ENCODE results near the gene AGPAT2.
A peak's percentile ranks its signal among the peaks of the same experiment; 100 is the strongest.

AGPAT2 gene

DNA sequence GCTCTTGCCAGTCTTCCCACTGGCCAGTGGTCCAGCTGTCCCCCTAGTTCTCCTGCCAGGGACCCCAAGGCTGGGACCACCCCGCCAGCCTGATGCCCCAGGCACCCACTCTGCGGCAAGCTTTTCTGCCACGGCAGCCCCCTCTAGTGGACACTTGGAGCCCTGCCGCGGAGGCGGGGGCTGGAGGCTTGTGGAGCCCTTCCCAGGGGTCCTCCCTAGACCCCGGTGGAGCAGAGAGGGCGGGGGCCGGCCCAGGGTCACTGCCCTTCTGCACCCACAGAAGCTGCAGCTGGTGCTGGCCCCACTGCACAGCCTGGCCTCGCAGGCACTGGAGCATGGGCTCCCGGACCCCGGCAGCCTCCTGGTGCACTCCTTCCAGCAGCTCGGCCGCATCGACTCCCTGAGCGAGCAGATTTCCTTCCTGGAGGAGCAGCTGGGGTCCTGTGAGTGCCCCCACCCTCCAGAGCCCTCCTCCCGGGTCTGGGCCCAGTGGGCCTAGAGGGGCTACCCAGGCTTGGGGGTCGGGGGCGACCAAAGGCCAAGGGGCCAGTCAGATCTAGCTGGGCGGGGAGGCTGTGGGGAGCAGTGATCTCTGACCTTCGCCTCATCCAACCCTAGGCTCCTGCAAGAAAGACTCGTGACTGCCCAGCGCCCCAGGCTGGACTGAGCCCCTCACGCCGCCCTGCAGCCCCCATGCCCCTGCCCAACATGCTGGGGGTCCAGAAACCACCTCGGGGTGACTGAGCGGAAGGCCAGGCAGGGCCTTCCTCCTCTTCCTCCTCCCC lies 15.4 kb downstream of the AGPAT2 start:
- peak in 2 of 4 experiments; percentile 11 to 24 for DNase-seq

GRCh38 chr9:136671254-136671614 lies 16.0 kb downstream of the AGPAT2 start:
- DNase-seq, result no peak

DNA sequence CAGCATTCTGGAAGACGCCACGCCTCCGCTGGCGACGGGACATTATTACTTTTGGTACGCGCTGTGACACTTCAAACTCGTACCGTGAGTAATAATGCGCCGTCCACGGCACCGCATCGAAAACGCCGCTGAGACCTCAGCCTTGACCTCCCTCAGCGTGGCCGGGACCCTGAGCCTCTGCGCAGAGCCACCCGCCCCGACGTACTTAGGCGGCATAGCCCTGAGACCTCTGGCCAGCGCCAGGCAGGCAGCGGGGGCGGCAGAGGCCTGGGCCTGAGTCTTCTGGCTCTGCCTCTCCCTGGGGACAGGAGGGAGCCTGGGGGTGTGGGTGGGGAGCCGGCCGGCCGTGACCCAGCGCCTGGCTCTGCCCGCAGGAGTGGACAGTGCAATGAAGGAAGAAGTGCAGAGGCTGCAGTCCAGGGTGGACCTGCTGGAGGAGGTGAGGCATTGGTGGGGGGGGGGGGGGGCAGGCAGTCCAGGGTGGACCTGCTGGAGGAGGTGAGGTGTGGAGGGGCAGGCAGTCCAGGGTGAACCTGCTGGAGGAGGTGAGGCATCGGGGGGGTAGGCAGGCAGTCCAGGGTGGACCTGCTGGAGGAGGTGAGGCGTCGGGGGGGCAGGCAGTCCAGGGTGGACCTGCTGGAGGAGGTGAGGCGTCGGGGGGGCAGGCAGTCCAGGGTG lies 16.5 kb downstream of the AGPAT2 start:
- DNase-seq, result no peak

- DNase-seq, result no peak
Observed at GRCh38 chr9:136669791-136670464, 17.3 kb downstream of the AGPAT2 start.

DNA sequence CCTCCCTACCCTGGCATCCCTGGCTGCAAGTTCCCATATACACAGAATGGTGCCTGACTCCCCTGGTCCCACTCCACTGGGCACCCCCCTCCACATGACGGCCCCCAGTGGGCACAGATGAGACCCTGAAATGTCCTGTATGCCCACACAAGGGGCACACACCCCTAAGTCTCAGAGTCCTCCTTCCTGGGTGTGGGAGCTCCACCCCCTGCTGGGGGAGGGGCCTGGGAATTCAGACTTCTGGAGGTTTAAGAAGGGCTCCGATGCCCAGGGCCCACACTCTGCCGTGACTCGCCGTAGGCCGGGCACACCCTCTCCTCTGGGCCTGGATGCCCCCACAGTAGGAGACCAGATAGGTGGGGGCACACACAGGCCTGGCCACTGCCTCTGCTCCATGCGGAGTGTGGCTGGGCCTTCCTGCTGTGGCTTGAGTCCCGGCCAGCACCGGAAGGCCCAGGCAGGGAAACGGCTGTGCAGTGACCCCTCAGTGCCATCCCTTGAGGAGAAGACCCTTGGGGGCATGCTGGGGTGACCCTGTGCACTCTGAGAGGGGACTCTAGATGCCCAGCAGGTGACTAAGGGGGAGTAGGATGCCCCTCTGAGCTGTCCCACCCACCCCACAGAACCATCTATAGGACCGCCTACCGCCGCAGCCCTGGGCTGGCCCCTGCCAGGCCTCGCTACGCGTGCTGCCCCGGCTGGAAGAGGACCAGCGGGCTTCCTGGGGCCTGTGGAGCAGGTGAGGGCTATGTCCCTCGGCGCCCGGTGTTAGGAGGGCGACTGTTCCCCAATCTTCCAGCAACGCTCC lies 18.1 kb downstream of the AGPAT2 start:
- no peak for DNase-seq

DNA sequence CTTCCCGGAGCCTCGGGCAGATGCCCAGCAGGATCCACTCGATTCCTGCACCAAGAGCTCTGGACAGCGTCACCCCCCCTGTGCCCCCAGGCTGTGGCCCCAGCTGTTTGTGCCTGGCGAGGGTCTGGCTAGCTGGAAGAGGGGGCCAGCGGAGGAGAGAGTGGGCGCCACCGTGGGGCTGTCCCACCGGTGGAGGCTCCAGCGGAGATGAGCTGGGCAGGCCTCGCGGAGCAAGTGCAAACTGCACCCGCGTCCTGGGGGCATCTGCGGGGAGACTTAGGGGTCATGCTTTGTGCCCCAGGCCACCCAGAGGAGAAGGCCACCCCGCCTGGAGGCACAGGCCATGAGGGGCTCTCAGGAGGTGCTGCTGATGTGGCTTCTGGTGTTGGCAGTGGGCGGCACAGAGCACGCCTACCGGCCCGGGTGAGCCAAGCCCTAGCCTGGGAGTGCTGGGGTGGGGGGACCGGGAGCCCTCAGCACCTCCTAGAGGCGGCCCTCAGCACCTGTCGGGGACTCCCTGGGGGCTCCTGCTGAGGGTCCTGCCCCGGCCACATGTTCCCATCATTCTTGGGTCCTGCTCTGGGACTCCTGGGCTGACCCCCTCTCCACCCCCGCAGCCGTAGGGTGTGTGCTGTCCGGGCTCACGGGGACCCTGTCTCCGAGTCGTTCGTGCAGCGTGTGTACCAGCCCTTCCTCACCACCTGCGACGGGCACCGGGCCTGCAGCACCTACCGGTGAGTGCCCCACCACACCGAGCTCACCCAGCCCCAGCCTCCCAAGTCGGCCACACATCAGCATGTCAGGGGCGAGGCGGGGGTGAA lies 19.1 kb downstream of the AGPAT2 start:
- DNase-seq, result no peak

DNA sequence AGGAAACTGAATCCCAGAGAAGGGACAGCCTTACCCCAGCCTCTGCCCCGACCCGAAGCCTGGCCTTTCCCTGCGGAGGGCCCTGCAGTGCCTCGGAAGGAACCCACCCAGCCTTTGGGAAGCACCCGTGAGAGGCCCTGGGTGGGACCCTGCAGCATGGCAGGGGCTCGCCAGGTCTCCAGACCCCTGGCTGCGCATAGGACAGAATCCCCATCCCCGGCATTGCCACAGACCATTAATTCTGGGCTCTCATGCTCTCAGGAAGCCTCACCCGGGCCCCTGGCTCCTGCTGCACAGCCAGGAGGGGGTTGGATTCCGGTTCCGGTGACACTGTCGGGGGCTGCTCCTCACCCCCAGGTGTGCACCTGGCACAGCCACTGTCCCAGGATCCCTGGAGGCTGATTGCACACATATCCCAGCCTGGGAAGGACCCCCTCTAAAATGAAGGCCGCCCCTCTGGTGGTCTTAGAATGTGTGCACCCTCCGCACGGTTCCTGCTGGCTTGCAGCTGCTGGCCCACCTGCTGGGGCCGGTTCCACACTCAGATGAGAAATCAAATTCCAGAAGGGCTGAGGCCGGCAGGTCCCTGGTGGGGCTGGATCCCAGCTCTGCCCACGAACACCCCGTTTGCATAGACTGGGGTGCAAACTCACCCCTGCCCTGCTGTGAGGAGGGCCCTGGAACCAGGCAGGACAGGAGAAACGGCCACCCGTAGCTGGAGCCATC lies 19.9 kb downstream of the AGPAT2 start:
- no peak for DNase-seq

- no peak for DNase-seq
Observed at GRCh38 chr9:136666372-136667213, 20.7 kb downstream of the AGPAT2 start.

DNA sequence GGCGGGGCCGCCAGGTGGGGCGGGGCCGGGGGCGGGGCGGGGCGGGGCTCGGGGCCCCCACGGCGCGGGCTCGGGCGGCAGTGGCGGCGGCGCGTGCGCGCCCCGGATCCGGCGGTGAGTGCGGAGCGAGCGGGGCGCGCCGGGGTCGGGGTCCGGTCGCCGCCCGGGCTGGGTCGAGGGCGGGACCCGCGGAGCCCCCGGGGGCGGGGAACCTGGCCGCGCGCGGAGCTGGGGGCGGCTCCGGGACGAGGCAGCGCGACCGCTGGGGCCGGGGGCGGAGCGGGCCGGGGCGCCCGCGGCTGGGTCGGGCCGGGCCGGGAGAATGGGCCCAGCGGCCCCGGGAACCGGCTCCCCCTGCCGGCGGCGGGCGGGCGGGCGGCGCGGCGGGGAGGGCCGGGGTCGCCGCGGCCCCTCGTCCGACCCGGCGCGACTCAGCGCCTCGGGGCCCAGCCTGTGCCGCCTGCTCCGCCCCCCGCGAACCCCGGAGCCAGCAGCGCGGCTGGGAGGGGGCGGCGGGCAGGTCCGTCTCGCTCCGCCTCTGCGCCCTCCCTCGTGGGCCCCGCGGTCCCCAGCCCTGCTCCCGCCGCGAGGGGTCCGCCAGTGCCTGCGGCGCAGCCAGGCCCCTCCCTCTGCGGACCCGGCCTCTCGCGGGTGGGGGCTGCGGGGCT lies 21.4 kb downstream of the AGPAT2 start:
- no peak for DNase-seq

DNA sequence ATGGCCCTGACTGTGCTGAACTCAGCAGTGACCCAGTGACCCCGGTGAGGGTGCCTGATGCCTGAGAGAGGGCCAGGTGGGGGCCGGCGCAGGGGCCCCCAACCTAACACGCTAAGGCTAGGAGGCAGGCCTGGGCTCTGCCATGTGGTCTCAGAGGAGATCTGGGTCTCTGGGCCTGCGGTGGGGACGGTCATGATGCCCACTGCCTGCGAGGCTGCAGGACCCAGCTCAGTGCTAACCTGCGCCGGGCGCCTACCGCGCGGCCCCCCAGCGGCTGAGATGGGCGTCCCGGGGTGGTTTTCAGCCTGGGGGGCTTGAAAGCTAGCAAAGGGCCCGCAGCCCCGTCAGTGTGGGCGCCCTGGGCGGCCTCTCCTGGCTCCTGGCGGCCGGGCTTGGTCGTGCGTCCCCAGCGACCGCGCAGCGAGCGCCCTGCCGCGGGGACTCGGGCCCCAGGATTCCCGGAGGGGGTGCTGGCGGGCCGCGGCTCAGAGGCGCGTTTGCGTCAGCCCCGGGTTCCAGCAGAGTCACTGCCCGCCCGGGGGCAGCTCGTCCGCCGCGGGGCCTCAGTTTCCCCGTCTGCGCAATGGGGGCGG lies 22.1 kb downstream of the AGPAT2 start:
- DNase-seq, result no peak

GRCh38 chr9:136664000-136664915 lies 23.0 kb downstream of the AGPAT2 start:
- no peak for DNase-seq

DNA sequence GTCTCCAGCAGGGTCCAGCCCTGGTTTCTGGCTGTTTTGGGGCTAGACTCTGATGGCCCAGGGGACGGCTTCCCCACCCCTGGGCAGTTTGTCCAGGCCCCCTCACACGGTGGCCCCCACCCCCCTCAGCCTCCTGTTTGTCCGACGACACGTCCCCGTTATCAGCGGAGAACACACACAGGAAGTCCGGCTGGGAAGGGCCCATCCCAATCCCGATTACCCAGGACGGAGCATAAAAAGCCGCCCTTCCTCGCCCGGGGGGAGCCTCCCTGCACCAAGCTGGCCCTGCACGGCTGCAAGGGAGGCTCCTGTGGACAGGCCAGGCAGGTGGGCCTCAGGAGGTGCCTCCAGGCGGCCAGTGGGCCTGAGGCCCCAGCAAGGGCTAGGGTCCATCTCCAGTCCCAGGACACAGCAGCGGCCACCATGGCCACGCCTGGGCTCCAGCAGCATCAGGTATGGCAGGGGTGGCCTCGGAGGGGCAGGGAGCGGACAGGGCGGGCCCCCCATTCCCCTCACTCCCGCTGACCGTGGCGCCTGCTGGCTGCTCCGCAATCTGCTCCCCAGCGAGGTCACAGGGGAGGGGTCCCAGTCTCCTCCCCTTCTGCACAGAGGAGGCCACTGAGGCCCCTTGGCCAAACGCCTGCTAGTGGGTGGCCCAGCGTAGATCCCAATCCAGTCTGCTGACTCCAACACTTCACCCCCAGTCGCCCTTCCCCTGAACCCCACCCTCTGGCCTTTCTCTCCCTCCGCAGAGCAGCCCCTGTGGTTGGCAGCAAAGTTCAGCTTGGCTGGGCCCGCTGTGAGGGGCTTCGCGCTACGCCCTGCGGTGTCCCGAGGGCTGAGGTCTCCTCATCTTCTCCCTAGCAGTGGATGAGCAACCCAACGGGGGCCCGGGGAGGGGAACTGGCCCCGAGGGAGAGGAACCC lies 24.3 kb downstream of the AGPAT2 start, which contains the start of gene EGFL7:
EGFL7 (plus strand) TSS at position 261 of the 926 bp plus-strand sequence. CDS start 5,367 bp downstream, outside the sequence.
- DNase-seq, result no peak

DNA sequence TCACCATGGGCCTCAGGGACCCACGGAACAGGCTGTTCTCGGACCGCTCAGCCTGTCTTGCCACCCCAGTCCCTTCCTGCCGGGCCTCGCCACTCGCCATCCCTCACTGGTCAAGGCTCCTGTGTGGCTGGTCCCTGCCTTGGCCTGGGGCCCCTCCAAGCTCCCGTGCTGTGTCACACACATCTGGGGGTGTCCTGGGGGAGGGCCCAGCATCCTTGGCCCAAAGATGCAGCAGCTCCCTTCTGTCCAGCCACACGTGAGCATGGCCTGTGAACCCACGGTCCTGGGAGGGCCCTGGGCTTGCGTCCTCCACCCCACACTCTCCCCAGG lies 25.0 kb downstream of the AGPAT2 start:
- no peak for DNase-seq

DNA sequence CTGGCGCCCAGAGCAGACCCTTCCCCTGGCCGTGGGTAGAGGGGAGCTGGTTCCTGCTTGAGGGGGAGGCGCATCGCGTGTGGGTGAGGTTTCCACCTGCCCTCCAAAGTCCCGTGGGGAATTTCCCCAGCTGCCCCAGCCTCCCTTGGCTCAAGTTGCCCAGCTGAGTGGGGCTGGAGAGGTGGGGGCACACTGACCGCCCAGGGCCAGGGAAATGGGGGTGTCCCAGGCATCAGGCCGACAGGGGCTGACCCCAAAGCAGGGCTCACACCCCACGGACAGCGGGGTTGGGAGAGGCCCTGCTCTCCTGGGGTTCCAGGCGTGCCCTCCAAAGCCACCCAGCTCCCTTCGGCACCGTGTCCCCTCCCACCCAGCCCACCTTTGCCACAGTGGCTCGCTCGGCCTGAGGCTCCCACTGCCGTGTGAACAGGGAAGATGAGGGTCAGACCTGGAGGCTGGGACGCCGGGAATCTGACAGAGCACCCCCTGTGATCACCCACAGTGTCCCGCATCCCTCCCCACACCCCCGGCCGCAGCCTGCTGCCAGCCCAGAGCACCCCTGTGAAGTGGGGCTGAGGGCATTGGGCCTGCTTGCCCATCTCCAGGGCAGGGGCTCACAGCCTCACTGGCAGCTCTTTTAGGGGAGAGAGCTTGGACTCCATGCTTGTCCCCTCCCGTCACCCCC lies 25.5 kb downstream of the AGPAT2 start:
- DNase-seq, result no peak

DNA sequence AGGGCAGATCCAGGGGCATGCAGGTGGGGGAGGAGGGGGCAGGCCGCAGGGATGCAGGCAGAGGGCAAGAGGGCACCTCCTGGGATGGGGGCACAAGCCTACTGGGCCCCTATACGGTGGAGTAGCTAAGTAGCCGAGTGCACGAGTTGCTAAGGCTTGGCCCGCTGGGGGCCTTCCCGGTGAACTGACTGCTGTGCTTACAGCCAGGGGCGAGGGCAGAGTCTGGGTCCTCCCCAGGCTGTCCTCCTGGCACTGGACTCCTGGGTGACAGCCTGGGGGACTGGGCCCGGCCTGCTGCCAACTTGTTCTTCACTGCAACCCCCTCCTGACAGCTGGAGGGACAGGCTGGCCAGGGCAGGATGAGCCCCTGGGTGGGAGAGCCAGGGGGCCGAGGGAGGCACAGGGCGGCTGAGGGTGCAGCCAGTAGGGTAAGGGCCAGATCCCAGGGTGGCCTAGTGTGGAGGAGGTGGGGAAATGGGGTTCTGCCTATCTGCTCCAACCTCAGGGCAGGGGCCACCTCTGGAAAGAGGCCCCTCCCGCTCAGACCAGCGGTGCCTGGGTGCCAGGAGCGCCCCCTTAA lies 26.2 kb downstream of the AGPAT2 start:
- DNase-seq, result no peak
